IPS-18c (cell line): ENCODE measurements around the gene RPL7L1.
A peak's percentile ranks its signal among the peaks of the same experiment; 100 is the strongest.
"Not testable (repeated sequence)": the region's sequence is repeated elsewhere in the genome, so short reads cannot be mapped to it uniquely, and the experiment has no call there.

Source experiments
- H3K4me3 ChIP-seq: 2 replicates; pipeline ENCODE4 v1.7.0; 2013; ENCODE audit warnings: low read depth, mild to moderate bottlenecking, low read length, moderate library complexity; ENCODE audit not compliant: insufficient read depth
- H3K9me3 ChIP-seq: one replicate; pipeline ENCODE4 v1.6.1; 2013; ENCODE audit warnings: mild to moderate bottlenecking, low read length, moderate library complexity; ENCODE audit not compliant: control insufficient read depth, insufficient read depth

The RPL7L1 gene

DNA sequence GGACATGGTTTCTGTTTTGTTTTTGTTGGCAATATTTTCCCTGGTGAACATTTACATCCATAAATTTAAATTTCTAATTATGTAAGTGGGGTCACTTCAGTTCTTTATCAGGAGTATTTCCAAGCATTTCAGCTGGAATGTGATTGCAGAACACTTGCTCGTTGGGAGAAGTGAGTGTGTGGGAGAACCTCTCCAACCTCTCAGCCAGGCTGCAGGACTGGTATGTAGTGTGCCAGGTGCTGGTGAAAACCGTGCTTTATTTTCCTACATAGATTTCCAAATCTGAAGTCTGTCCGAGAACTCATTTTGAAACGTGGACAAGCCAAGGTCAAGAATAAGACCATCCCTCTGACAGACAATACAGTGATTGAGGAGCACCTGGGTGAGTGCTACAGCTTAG is 6.3 kb downstream of the RPL7L1 start:
- Histone ChIP-seq H3K9me3 (no peaks in the 10 kb centered on the region), H3K4me3 (no peak overlapping the region)

DNA sequence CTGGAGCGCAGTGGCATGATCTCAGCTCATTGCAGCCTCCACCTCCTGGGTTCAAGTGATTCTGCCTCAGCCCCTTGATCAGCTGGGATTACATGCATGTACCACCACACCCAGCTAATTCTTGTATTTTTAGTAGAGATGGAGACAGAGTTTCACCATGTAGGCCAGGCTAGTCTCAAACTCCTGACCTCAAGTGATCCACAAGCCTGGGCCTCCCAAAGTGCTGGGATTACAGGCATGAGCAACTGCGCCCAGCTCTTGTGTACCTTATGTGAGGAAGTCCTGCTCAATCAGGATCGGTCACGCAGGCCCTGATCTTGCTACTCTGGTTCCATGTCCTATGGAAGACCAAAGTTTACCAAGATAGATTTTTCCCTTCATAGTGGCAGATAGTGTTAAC is 8.8 kb downstream of the RPL7L1 start:
- H3K9me3 ChIP-seq, H3K4me3 ChIP-seq: not testable (repeated sequence)

DNA sequence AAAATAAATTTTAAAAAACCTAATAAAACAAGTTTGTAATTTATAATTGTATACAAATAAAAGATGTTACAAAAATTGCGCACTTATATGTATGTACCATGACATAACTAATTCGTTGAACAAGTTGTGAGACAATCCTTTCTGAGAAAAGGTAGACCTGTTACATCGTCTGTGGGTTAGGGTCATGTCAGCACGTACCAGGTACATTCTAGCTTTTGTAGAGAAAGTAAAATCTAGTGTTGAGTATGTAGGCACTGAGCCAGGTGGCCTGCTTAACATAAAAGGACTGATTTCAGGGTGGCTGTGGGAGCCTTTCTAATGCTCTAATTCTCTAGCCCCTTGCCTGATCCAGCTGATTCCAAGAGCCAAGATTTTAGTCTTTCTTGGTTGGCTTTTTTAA is 10.4 kb downstream of the RPL7L1 start:
- Histone ChIP-seq H3K4me3 (peak overlapping the region; percentile 99), H3K9me3 (no peaks in the 10 kb centered on the region)

- Histone ChIP-seq H3K4me3 (peak overlapping the region; percentile 99), H3K9me3 (no peaks in the 10 kb centered on the region)
Observed at GRCh38 chr6:42890311-42891198, 11.1 kb downstream of the RPL7L1 start.

DNA sequence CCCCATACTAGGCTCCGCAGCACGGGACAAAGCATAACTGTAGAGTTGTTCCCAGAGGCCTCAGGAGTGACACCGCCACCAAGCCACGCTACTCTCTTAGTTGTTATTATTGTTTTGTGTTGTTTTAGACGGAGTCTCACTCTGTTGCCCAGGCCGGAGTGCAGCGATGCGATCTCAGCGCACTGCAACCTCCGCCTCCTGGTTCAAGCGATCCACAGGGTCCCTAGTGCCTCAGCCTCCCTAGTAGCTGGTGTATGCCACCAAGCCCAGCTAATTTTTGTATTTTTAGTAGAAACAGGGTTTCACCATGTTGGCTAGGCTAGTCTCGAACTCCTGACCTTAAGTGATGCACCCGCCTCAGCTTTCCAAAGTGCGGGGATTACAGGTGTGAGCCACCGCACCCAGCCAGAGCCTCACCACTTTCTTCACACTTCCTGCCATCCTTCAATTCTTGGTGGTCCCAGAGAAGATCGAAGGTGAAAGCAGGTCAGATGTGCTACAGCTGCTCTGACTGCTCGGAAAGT is 11.8 kb downstream of the RPL7L1 start:
- no peaks in the 10 kb centered on the region for H3K9me3 ChIP-seq
- H3K4me3 ChIP-seq, result peak overlapping the region; percentile 99

GRCh38 chr6:42894041-42894828 is 14.8 kb downstream of the RPL7L1 start:
- H3K9me3 ChIP-seq, H3K4me3 ChIP-seq: not testable (repeated sequence)

GRCh38 chr6:42896178-42896719 is 16.8 kb downstream of the RPL7L1 start:
- Histone ChIP-seq H3K9me3 (no peaks in the 10 kb centered on the region), H3K4me3 (no peak overlapping the region)

- H3K4me3 ChIP-seq, result no peak overlapping the region
- H3K9me3 ChIP-seq, result no peaks in the 10 kb centered on the region
Observed at GRCh38 chr6:42898891-42899361, 19.5 kb downstream of the RPL7L1 start.

DNA sequence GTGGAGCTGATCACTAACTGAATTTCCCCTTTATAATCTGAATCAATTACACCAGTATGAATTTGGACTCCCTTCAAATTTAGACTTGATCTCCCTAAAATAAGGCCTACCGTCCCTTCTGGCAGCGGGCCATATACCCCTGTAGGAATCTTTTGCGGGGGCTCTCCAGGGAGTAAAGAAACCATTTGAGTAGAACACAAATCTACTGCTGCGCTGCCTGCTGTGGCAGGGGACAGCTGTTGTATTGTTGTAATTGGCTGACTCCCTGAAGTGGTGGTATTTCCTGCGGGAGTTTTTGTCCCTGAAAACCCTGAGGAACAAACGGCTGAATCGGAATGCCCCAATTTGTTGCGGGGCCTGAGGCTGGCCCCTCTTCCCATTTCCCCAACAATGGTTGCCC is 20.5 kb downstream of the RPL7L1 start:
- Histone ChIP-seq H3K4me3 (no peak overlapping the region), H3K9me3 (no peaks in the 10 kb centered on the region)

DNA sequence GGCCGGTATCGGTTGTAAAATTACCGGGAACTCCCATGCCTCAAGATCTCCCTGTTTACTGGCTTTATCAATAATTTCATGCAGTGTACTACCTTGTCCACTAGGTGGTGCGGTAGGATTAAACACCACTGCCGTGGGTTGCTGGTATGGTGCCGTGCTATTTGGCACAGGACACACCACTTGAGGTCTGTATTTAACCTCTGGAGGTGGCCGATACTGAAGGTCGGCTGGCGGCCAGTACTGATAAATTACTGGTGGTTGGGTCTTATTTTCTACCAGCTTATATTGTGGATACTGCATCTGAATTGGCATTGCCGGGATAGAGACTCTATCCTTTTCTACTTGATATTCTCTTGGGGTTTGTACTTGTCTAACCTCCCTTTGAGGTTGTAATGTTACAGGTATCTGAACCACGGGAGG is 22.1 kb downstream of the RPL7L1 start:
- no peak overlapping the region for H3K4me3 ChIP-seq
- no peaks in the 10 kb centered on the region for H3K9me3 ChIP-seq

DNA sequence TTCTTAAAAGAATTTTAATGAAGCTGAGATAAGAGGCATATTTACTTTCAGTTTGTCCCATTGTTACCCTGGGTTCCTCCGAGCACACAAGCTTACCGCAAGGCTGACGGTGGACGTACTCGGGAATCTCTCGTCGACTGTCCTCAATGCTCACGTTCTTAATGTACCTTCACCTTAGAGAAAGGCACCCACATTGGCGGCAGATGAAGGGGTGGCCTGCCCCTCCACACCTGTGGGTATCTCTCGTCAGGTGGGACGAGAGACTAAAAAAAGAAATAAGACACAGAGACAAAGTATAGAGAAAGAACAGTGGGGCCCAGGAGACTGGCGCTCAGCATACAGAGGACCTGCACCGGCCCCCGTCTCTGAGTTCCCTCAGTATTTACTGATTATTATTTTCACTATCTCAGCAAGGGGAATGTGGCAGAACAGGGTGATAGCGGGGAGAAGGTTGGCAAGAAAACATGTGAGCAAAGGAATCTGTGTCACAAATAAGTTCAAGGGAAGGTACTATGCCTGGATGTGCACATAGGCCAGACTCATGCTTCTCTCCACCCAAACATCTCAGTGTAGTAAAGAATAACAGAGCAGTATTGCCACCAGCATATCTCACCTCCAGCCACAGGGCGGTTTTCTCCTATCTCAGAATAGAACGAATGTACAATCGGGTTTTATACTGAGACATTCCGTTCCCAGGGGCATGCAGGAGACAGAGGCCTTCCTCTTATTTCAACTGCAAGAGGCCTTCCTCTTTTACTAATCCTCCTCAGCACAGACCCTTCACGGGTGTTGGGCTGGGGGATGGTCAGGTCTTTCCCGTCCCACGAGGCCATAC is 23.2 kb downstream of the RPL7L1 start:
- not testable (repeated sequence) for H3K9me3 ChIP-seq, H3K4me3 ChIP-seq

DNA sequence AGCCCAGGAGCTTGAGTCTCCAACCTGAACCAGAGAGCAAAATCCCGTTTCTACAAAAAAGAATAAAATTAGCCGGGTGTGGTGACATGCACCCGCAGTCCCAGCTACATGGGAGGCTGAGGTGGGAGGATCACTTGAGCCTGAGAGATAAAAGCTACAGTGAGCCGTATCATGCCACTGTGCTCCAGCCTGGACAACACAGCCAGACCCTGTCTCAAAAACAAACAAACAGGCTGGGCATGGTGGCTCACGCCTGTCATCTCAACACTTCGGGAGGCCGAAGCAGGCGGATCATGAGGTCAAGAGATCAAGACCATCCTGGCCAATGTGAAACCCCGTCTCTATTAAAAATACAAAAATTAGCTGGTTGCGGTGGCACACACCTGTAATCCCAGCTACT is 25.1 kb downstream of the RPL7L1 start:
- Histone ChIP-seq H3K4me3 (no peak overlapping the region), H3K9me3 (no peaks in the 10 kb centered on the region)

GRCh38 chr6:42907336-42907735 is 27.9 kb downstream of the RPL7L1 start:
- Histone ChIP-seq H3K4me3 (no peak overlapping the region), H3K9me3 (peaks cover 2% of the 10 kb centered on the region)

- peaks cover 2% of the 10 kb centered on the region for H3K9me3 ChIP-seq
- H3K4me3 ChIP-seq, result no peak overlapping the region
Observed at GRCh38 chr6:42909835-42910234, 30.4 kb downstream of the RPL7L1 start.

GRCh38 chr6:42911171-42912021 is 32.0 kb downstream of the RPL7L1 start:
- Histone ChIP-seq H3K9me3 (peaks cover 2% of the 10 kb centered on the region), H3K4me3 (peak overlapping the region; percentile 66)

DNA sequence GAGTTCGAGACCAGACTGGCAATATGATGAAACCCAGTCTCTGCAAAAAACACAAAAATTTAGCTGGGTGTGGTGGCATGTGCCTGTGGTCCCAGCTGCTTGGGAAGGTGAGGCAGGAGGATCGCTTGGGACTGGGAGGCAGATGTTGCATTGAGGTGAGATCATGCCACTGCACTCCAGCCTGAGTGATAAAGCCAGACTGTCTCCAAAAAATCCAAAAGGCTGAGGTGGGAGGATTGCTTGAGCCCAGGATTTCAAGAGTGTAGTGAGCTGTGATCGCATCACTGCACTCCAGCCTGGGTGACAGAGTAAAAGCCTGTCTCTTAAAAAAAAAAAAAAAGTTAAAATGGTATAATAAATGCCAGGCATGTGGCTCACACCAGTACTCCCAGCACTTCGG is 35.1 kb downstream of the RPL7L1 start:
- no peak overlapping the region for H3K4me3 ChIP-seq
- peaks cover 2% of the 10 kb centered on the region for H3K9me3 ChIP-seq
